Nephron (organoid): Measurements from ENCODE around the gene SLC2A5.

ENCODE experiments used
- H3K27ac Mint-ChIP-seq, 3 experiments: 2 replicates each; pipeline ENCODE4 v1.8.0; 2020; ENCODE audit warnings: mixed read lengths in 3 of 3, mild to moderate bottlenecking in 2 of 3, moderate library complexity in 1 of 3
- H3K27me3 Mint-ChIP-seq: 2 replicates; pipeline ENCODE4 v1.8.0; 2021; ENCODE audit warnings: low read depth, mild to moderate bottlenecking, moderate library complexity, mixed read lengths
- H3K36me3 Mint-ChIP-seq: 2 replicates; pipeline ENCODE4 v1.8.0; 2020; ENCODE audit warnings: low read depth, mixed read lengths
- H3K4me1 Mint-ChIP-seq: 2 replicates; pipeline ENCODE4 v1.8.0; 2020; ENCODE audit warnings: mixed read lengths
- H3K4me3 Mint-ChIP-seq, 3 experiments: 2 replicates each; pipeline ENCODE4 v1.8.0; 2020; ENCODE audit warnings: mild to moderate bottlenecking in 3 of 3, mixed read lengths in 3 of 3, moderate library complexity in 2 of 3
- H3K9me3 Mint-ChIP-seq: 2 replicates; pipeline ENCODE4 v1.8.0; 2020; ENCODE audit warnings: mixed read lengths
- TF ChIP-seq, protein P1 (sequence below), 3 experiments: fragments of 200-600 bp; sonication (generic); IDR thresholded peaks; one replicate each; pipeline ENCODE4 v1.5.0; 2021; ENCODE audit warnings: antibody characterized with exemption in 3 of 3; ENCODE audit not compliant: unreplicated experiment in 3 of 3

The SLC2A5 gene

DNA sequence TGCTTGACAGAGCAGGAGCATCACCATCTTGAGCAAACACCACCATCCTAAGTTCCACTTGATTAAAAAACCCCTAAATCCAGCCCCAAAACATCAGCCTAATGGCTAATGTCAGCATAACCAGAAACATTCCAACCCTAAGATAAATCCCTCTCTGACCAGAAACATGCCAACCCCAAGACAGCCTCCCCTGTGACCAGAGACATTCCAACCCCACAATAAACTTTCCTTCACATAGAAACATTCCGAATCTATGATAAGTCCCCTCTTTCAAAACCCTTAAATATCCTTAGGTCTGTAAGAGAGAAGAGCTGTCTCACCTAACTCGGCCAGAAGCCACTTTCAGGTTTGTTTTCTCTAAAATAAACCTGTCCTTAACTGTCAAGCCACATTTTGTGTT, 17.4 kb upstream of the SLC2A5 start:
- H3K27ac Mint-ChIP-seq: peak overlapping the region in 1 of 3 experiments; percentile 32
- peaks cover 10% of the 10 kb centered on the region for H3K27me3 Mint-ChIP-seq
- H3K4me3 Mint-ChIP-seq: no peak overlapping the region
- TF ChIP-seq, protein P1, sequence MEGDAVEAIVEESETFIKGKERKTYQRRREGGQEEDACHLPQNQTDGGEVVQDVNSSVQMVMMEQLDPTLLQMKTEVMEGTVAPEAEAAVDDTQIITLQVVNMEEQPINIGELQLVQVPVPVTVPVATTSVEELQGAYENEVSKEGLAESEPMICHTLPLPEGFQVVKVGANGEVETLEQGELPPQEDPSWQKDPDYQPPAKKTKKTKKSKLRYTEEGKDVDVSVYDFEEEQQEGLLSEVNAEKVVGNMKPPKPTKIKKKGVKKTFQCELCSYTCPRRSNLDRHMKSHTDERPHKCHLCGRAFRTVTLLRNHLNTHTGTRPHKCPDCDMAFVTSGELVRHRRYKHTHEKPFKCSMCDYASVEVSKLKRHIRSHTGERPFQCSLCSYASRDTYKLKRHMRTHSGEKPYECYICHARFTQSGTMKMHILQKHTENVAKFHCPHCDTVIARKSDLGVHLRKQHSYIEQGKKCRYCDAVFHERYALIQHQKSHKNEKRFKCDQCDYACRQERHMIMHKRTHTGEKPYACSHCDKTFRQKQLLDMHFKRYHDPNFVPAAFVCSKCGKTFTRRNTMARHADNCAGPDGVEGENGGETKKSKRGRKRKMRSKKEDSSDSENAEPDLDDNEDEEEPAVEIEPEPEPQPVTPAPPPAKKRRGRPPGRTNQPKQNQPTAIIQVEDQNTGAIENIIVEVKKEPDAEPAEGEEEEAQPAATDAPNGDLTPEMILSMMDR (IDR thresholded peaks at IDR 0.05; ENCODE audit: unreplicated experiment in 3 of 3): no peak
- peaks cover 40% of the 10 kb centered on the region for H3K4me1 Mint-ChIP-seq
- peaks cover 11% of the 10 kb centered on the region for H3K9me3 Mint-ChIP-seq
- H3K36me3 Mint-ChIP-seq: peaks cover 4% of the 10 kb centered on the region

DNA sequence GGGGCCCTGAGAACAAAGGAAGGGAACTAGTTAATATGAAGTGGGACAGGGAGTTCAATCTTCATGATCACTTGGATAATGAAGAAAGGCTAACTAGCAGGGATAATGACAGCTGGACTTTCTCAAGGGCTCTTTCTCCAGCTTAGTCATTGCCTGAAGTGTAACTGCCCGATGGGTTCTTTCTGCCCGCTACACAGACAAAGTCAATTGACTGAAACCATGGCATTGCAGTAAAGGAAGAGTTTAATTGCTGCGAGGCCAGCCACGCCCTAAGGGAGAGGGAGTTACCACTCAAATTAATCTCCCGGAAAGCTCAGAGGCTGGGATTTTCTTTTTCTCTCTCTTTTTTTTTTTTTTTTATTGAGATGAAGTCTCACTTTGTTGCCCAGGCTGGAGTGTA, 16.6 kb upstream of the SLC2A5 start:
- TF ChIP-seq, protein P1 (IDR thresholded peaks at IDR 0.05; ENCODE audit: unreplicated experiment in 3 of 3): no peak
- Mint-ChIP-seq H3K36me3 (peaks cover 4% of the 10 kb centered on the region), H3K27ac (peak overlapping the region; percentile 68 to 90 (median 88)), H3K27me3 (peaks cover 10% of the 10 kb centered on the region), H3K4me3 (no peak overlapping the region), H3K9me3 (peaks cover 11% of the 10 kb centered on the region), H3K4me1 (peaks cover 40% of the 10 kb centered on the region)

DNA sequence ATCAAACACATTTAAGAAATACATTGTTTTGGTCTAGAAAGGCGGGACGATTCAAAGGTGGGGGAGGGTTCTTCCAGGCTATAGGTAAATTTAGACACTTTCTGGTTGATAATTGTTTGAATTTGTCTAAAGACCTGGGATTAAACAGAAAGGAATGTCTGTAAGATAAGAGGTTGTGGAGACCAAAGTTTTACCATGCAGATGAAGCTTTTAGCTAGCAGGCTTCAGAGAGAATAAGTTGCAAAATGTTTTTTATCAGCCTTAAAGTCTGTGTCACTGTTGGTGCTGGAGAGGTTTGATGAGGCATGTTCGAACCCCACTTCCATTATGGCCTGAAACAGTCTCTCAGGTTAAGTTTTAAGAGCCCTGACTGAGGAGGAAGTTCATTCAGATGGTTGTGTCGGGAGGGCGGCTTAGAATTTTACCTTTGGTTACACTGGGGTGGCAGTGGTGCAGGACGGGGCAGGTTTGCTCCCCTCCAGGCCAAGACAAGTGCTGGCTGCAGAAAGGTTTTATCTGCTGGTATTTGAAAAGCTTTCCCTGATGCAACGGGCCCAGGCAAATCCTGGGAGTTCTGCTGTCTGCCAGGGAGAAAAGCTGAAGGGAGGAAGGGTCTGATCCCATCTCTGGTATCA, 16.0 kb upstream of the SLC2A5 start:
- Mint-ChIP-seq H3K4me1 (peaks cover 40% of the 10 kb centered on the region), H3K27ac (peak overlapping the region; percentile 68 to 90 (median 88)), H3K9me3 (peaks cover 11% of the 10 kb centered on the region), H3K36me3 (peaks cover 4% of the 10 kb centered on the region), H3K4me3 (peak overlapping the region in 1 of 3 experiments; percentile 19), H3K27me3 (peaks cover 10% of the 10 kb centered on the region)
- TF ChIP-seq, protein P1 (IDR thresholded peaks at IDR 0.05; ENCODE audit: unreplicated experiment in 3 of 3): no peak

GRCh38 chr1:9084906-9085305, 15.5 kb upstream of the SLC2A5 start:
- TF ChIP-seq, protein P1 (IDR thresholded peaks at IDR 0.05; ENCODE audit: unreplicated experiment in 3 of 3): no peak
- peaks cover 10% of the 10 kb centered on the region for H3K27me3 Mint-ChIP-seq
- peak overlapping the region; percentile 68 to 90 (median 88) for H3K27ac Mint-ChIP-seq
- peaks cover 4% of the 10 kb centered on the region for H3K36me3 Mint-ChIP-seq
- peaks cover 11% of the 10 kb centered on the region for H3K9me3 Mint-ChIP-seq
- H3K4me3 Mint-ChIP-seq: peak overlapping the region in 1 of 3 experiments; percentile 19
- H3K4me1 Mint-ChIP-seq: peaks cover 40% of the 10 kb centered on the region

GRCh38 chr1:9081473-9081872, 12.0 kb upstream of the SLC2A5 start:
- Mint-ChIP-seq H3K4me3 (no peak overlapping the region), H3K27me3 (peaks cover 13% of the 10 kb centered on the region), H3K27ac (no peak overlapping the region), H3K4me1 (peaks cover 30% of the 10 kb centered on the region), H3K36me3 (no peaks in the 10 kb centered on the region), H3K9me3 (no peaks in the 10 kb centered on the region)
- TF ChIP-seq, protein P1 (IDR thresholded peaks at IDR 0.05; ENCODE audit: unreplicated experiment in 3 of 3): no peak

GRCh38 chr1:9080705-9081291, 11.4 kb upstream of the SLC2A5 start:
- peaks cover 12% of the 10 kb centered on the region for H3K27me3 Mint-ChIP-seq
- TF ChIP-seq, protein P1 (IDR thresholded peaks at IDR 0.05; ENCODE audit: unreplicated experiment in 3 of 3): no peak
- no peaks in the 10 kb centered on the region for H3K9me3 Mint-ChIP-seq
- H3K36me3 Mint-ChIP-seq: no peaks in the 10 kb centered on the region
- H3K27ac Mint-ChIP-seq: no peak overlapping the region
- no peak overlapping the region for H3K4me3 Mint-ChIP-seq
- H3K4me1 Mint-ChIP-seq: peaks cover 26% of the 10 kb centered on the region
